Loucy (cell line): ENCODE measurements around the gene NCAM1.

Source experiments
- EZH2phosphoT487 ChIP-seq: fragments of 200-600 bp; IDR thresholded peaks from 2 replicates; pipeline ENCODE4 v1.6.1; 2018; ENCODE audit warnings: antibody characterized with exemption, mild to moderate bottlenecking, moderate library complexity, borderline replicate concordance
- TF ChIP-seq, protein P1 (sequence below): fragments of 200-600 bp; sonication (generic); conservative IDR thresholded peaks from 2 replicates; pipeline ENCODE4 v1.5.1; 2014; ENCODE audit warnings: mild to moderate bottlenecking, antibody characterized with exemption, low read length

GRCh38 chr11:113001709-113002108 lies 40.5 kb downstream of the NCAM1 start:
- TF ChIP-seq, protein P1, sequence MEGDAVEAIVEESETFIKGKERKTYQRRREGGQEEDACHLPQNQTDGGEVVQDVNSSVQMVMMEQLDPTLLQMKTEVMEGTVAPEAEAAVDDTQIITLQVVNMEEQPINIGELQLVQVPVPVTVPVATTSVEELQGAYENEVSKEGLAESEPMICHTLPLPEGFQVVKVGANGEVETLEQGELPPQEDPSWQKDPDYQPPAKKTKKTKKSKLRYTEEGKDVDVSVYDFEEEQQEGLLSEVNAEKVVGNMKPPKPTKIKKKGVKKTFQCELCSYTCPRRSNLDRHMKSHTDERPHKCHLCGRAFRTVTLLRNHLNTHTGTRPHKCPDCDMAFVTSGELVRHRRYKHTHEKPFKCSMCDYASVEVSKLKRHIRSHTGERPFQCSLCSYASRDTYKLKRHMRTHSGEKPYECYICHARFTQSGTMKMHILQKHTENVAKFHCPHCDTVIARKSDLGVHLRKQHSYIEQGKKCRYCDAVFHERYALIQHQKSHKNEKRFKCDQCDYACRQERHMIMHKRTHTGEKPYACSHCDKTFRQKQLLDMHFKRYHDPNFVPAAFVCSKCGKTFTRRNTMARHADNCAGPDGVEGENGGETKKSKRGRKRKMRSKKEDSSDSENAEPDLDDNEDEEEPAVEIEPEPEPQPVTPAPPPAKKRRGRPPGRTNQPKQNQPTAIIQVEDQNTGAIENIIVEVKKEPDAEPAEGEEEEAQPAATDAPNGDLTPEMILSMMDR, result no peak
- no peak for TF ChIP-seq EZH2phosphoT487
